Mesodermal cell (in vitro differentiated cells): ENCODE measurements around the gene ZNF526.

Experiments
- H3K27ac ChIP-seq: 2 replicates; pipeline ENCODE4 v1.7.0; 2013; ENCODE audit warnings: mild to moderate bottlenecking, low read depth, low read length, moderate library complexity; ENCODE audit not compliant: severe bottlenecking
- H3K36me3 ChIP-seq: 2 replicates; pipeline ENCODE4 v1.7.1; 2013; ENCODE audit warnings: mild to moderate bottlenecking, low read length, moderate library complexity; ENCODE audit not compliant: control insufficient read depth, insufficient read depth
- H3K4me1 ChIP-seq: one replicate; pipeline ENCODE4 v1.7.1; 2013; ENCODE audit warnings: mild to moderate bottlenecking, low read length; ENCODE audit not compliant: insufficient read depth, control insufficient read depth, poor library complexity, severe bottlenecking
- H3K4me3 ChIP-seq: 2 replicates; pipeline ENCODE4 v1.7.0; 2013; ENCODE audit warnings: low read length, control low read depth, mild to moderate bottlenecking; ENCODE audit not compliant: insufficient read depth, poor library complexity, severe bottlenecking; ENCODE audit errors: extremely low read depth
- H3K9me3 ChIP-seq: 2 replicates; pipeline ENCODE4 v1.7.1; 2013; ENCODE audit warnings: mild to moderate bottlenecking, low read length, moderate library complexity; ENCODE audit not compliant: control insufficient read depth
- whole genome bisulfite sequencing, 2 experiments: methylation state at CpG; one replicate each; pipeline ENCODE4 v1.1.5; 2013; ENCODE audit warnings: missing lambda C conversion rate in 2 of 2; ENCODE audit not compliant: insufficient coverage in 2 of 2; 5-methylcytosine and 5-hydroxymethylcytosine counted together

Gene ZNF526

GRCh38 chr19:42225718-42226292, 5.7 kb downstream of the ZNF526 start:
- no peak overlapping the region for H3K27ac ChIP-seq
- H3K4me1 ChIP-seq: peaks cover 5% of the 10 kb centered on the region
- H3K9me3 ChIP-seq: no peaks in the 10 kb centered on the region
- H3K36me3 ChIP-seq: peaks cover 78% of the 10 kb centered on the region
- no peak overlapping the region for H3K4me3 ChIP-seq
- WGBS, 2 experiments: 96 to 98% methylated on average over 27 to 30 of the region's 33 CpGs

- H3K4me3 ChIP-seq: no peak overlapping the region
- WGBS, 2 experiments: 83 to 100% methylated on average over 1 of the region's 1 CpG
- H3K27ac ChIP-seq: no peak overlapping the region
- H3K9me3 ChIP-seq: no peaks in the 10 kb centered on the region
- H3K4me1 ChIP-seq: peaks cover 5% of the 10 kb centered on the region
- peaks cover 89% of the 10 kb centered on the region for H3K36me3 ChIP-seq
These were observed 6.8 kb downstream of the ZNF526 start for GRCh38 chr19:42226886-42227285.

GRCh38 chr19:42228641-42229040, 8.5 kb downstream of the ZNF526 start:
- Histone ChIP-seq H3K9me3 (no peaks in the 10 kb centered on the region), H3K36me3 (peaks cover 95% of the 10 kb centered on the region)
- 95 to 98% methylated on average over 4 of the region's 4 CpGs for WGBS, 2 experiments

GRCh38 chr19:42229301-42229854, 9.3 kb downstream of the ZNF526 start:
- H3K4me1 ChIP-seq: peaks cover 5% of the 10 kb centered on the region
- H3K4me3 ChIP-seq: no peak overlapping the region
- H3K9me3 ChIP-seq: no peaks in the 10 kb centered on the region
- H3K36me3 ChIP-seq: peaks cover 97% of the 10 kb centered on the region
- peak overlapping the region; percentile 6 for H3K27ac ChIP-seq
- 75 to 85% methylated on average over 2 of the region's 4 CpGs for WGBS, 2 experiments

More at GRCh38 chr19:42228641-42229040, 8.5 kb downstream of the ZNF526 start:
- no peak overlapping the region for H3K4me3 ChIP-seq
- no peak overlapping the region for H3K27ac ChIP-seq
- H3K4me1 ChIP-seq: peaks cover 5% of the 10 kb centered on the region

GRCh38 chr19:42229855-42230351, 9.8 kb downstream of the ZNF526 start:
- Histone ChIP-seq H3K4me1 (peaks cover 5% of the 10 kb centered on the region), H3K4me3 (no peak overlapping the region), H3K9me3 (no peaks in the 10 kb centered on the region), H3K36me3 (peaks cover 97% of the 10 kb centered on the region), H3K27ac (peak overlapping the region; percentile 12)
- WGBS, 2 experiments: 94 to 100% methylated on average over 3 to 7 of the region's 8 CpGs

GRCh38 chr19:42230571-42230970, 10.5 kb downstream of the ZNF526 start:
- H3K4me1 ChIP-seq: peaks cover 5% of the 10 kb centered on the region
- H3K9me3 ChIP-seq: no peaks in the 10 kb centered on the region
- H3K27ac ChIP-seq: no peak overlapping the region
- 85 to 92% methylated on average over 4 of the region's 4 CpGs for WGBS, 2 experiments
- H3K4me3 ChIP-seq: no peak overlapping the region
- H3K36me3 ChIP-seq: peaks cover 97% of the 10 kb centered on the region

DNA sequence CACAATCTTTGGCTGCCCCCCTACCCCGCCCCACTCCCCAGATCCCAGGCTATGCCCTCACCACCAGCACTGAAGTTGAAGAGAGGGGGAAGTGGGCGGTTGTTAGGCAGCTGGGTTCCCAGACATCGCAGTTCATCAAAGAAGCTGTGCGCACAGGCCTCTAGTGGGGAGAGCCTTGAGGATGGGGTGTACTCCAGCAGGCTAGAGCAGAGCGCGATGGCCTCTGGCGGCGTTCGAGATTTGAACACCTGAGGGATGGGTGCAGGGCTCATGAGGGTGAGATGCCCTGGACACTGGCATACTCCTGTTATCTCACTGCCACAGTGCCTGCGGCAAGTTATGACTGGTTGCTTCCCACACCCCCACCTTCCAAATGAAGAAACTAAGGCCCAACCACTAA, 12.3 kb downstream of the ZNF526 start:
- peaks cover 95% of the 10 kb centered on the region for H3K36me3 ChIP-seq
- H3K27ac ChIP-seq: no peak overlapping the region
- WGBS, 2 experiments: 79 to 95% methylated on average over 8 to 9 of the region's 10 CpGs
- H3K4me1 ChIP-seq: peaks cover 5% of the 10 kb centered on the region
- H3K4me3 ChIP-seq: no peak overlapping the region
- no peaks in the 10 kb centered on the region for H3K9me3 ChIP-seq

GRCh38 chr19:42233106-42233505, 13.0 kb downstream of the ZNF526 start:
- H3K4me1 ChIP-seq: peaks cover 5% of the 10 kb centered on the region
- 90 to 100% methylated on average over 3 to 4 of the region's 7 CpGs for WGBS, 2 experiments

DNA sequence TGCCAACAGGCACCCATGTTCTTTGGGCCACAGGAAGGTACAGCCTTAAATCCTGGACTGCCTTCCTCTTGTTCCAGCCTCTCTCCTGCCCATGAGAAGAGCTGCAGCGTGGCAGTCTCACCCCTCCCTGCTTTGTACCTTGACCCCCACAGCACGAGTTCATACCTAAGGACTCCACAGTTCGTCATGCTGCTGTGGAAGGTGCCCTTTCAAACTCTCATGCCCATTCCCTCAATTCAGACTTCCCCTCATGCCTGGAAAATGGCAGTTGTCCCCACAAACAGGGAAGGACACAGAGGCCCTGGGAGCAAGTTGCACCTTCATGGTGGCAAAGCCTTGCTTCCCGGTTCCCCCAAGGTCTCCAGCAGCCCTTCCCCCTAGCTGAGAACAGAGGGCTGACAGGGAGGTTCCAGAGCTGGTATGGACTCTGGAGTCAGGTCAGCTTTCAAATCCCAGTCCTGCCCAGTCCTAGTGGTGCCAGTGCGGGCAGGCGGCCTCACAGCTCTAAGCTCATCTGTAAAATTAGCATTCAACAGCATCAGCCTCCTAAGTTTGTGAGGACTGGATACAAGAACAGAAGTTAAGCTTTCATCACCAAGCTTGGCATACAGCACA, 13.7 kb downstream of the ZNF526 start:
- peaks cover 89% of the 10 kb centered on the region for H3K36me3 ChIP-seq
- H3K27ac ChIP-seq: no peak overlapping the region
- peaks cover 5% of the 10 kb centered on the region for H3K4me1 ChIP-seq
- no peak overlapping the region for H3K4me3 ChIP-seq
- H3K9me3 ChIP-seq: no peaks in the 10 kb centered on the region
- 94 to 100% methylated on average over 2 to 6 of the region's 6 CpGs for WGBS, 2 experiments

More at GRCh38 chr19:42233106-42233505, 13.0 kb downstream of the ZNF526 start:
- Histone ChIP-seq H3K9me3 (no peaks in the 10 kb centered on the region), H3K36me3 (peaks cover 91% of the 10 kb centered on the region), H3K27ac (no peak overlapping the region), H3K4me3 (no peak overlapping the region)

- Histone ChIP-seq H3K4me1 (peaks cover 5% of the 10 kb centered on the region), H3K4me3 (no peak overlapping the region), H3K9me3 (no peaks in the 10 kb centered on the region), H3K36me3 (peaks cover 90% of the 10 kb centered on the region), H3K27ac (no peak overlapping the region)
- WGBS, 2 experiments: 97 to 100% methylated on average over 6 to 7 of the region's 11 CpGs
These were observed 14.3 kb downstream of the ZNF526 start for GRCh38 chr19:42234364-42234763.

GRCh38 chr19:42235181-42235580, 15.1 kb downstream of the ZNF526 start:
- peaks cover 90% of the 10 kb centered on the region for H3K36me3 ChIP-seq
- 88 to 92% methylated on average over 4 to 5 of the region's 5 CpGs for whole genome bisulfite sequencing, 2 experiments

More at GRCh38 chr19:42235181-42235580, 15.1 kb downstream of the ZNF526 start:
- no peak overlapping the region for H3K4me3 ChIP-seq
- no peaks in the 10 kb centered on the region for H3K9me3 ChIP-seq
- H3K4me1 ChIP-seq: no peaks in the 10 kb centered on the region
- no peak overlapping the region for H3K27ac ChIP-seq
